ENCODE measurements around the gene PPP1R12B. TPM values are rescaled to one million over a fixed set of nuclear protein-coding genes. Genes with fewer than 3 reads are reported as not detected.
"Not testable (repeated sequence)": the region's sequence is repeated elsewhere in the genome, so short reads cannot be mapped to it uniquely, and the experiment has no call there.

The PPP1R12B gene
- total RNA-seq, 2 experiments from 2014 or later, result 5.8 to 10.0 TPM

GRCh38 chr1:202551683-202552082 is 203.2 kb downstream of the PPP1R12B start:
- Mint-ChIP-seq H3K4me1 (peaks cover 11% of the 10 kb centered on the region), H3K36me3 (no peaks in the 10 kb centered on the region), H3K27ac (no peak overlapping the region), H3K27me3 (no peaks in the 10 kb centered on the region), H3K4me3 (no peak overlapping the region), H3K9me3 (no peaks in the 10 kb centered on the region)
- DNase-seq, result no peak

GRCh38 chr1:202552615-202553014 is 204.1 kb downstream of the PPP1R12B start:
- not testable (repeated sequence) for H3K27me3 Mint-ChIP-seq, H3K4me1 Mint-ChIP-seq, DNase-seq, H3K4me3 Mint-ChIP-seq, H3K9me3 Mint-ChIP-seq, H3K36me3 Mint-ChIP-seq, H3K27ac Mint-ChIP-seq

- not testable (repeated sequence) for H3K9me3 Mint-ChIP-seq, DNase-seq, H3K4me3 Mint-ChIP-seq, H3K27me3 Mint-ChIP-seq, H3K4me1 Mint-ChIP-seq, H3K27ac Mint-ChIP-seq, H3K36me3 Mint-ChIP-seq
Observed at GRCh38 chr1:202553078-202553477, 204.6 kb downstream of the PPP1R12B start.

- DNase-seq, result no peak
- H3K4me3 Mint-ChIP-seq, result no peak overlapping the region
- no peaks in the 10 kb centered on the region for H3K27me3 Mint-ChIP-seq
- H3K36me3 Mint-ChIP-seq, result no peaks in the 10 kb centered on the region
- H3K9me3 Mint-ChIP-seq, result no peaks in the 10 kb centered on the region
- H3K4me1 Mint-ChIP-seq, result peaks cover 5% of the 10 kb centered on the region
- no peak overlapping the region for H3K27ac Mint-ChIP-seq
Observed at GRCh38 chr1:202553560-202554038, 205.1 kb downstream of the PPP1R12B start.

- H3K36me3 Mint-ChIP-seq, H3K27me3 Mint-ChIP-seq, DNase-seq, H3K27ac Mint-ChIP-seq, H3K9me3 Mint-ChIP-seq, H3K4me3 Mint-ChIP-seq, H3K4me1 Mint-ChIP-seq: not testable (repeated sequence)
Observed at GRCh38 chr1:202554619-202555018, 206.1 kb downstream of the PPP1R12B start.

GRCh38 chr1:202556037-202556436 is 207.5 kb downstream of the PPP1R12B start:
- H3K36me3 Mint-ChIP-seq, H3K9me3 Mint-ChIP-seq, H3K4me3 Mint-ChIP-seq, H3K27ac Mint-ChIP-seq, H3K4me1 Mint-ChIP-seq, H3K27me3 Mint-ChIP-seq, DNase-seq: not testable (repeated sequence)

- not testable (repeated sequence) for H3K9me3 Mint-ChIP-seq, H3K27ac Mint-ChIP-seq, H3K36me3 Mint-ChIP-seq, H3K27me3 Mint-ChIP-seq, H3K4me3 Mint-ChIP-seq, DNase-seq
- H3K4me1 Mint-ChIP-seq, result peaks cover 11% of the 10 kb centered on the region
Observed at GRCh38 chr1:202557662-202558061, 209.2 kb downstream of the PPP1R12B start.

- H3K27me3 Mint-ChIP-seq, result no peaks in the 10 kb centered on the region
- DNase-seq, result no peak
- H3K36me3 Mint-ChIP-seq, result peaks cover 1% of the 10 kb centered on the region
- no peak overlapping the region for H3K27ac Mint-ChIP-seq
- peaks cover 15% of the 10 kb centered on the region for H3K4me1 Mint-ChIP-seq
- no peaks in the 10 kb centered on the region for H3K9me3 Mint-ChIP-seq
- H3K4me3 Mint-ChIP-seq, result no peak overlapping the region
Observed at GRCh38 chr1:202561240-202561639, 212.7 kb downstream of the PPP1R12B start.

- Mint-ChIP-seq H3K27ac (no peak overlapping the region), H3K4me3 (no peak overlapping the region), H3K27me3 (no peaks in the 10 kb centered on the region), H3K4me1 (peaks cover 17% of the 10 kb centered on the region), H3K36me3 (peaks cover 1% of the 10 kb centered on the region), H3K9me3 (no peaks in the 10 kb centered on the region)
- DNase-seq, result no peak
Observed at GRCh38 chr1:202561726-202562443, 213.4 kb downstream of the PPP1R12B start.

GRCh38 chr1:202562444-202563060 is 214.1 kb downstream of the PPP1R12B start:
- Mint-ChIP-seq H3K9me3 (no peaks in the 10 kb centered on the region), H3K36me3 (peaks cover 1% of the 10 kb centered on the region), H3K27ac (no peak overlapping the region), H3K27me3 (no peaks in the 10 kb centered on the region), H3K4me3 (no peak overlapping the region), H3K4me1 (peaks cover 17% of the 10 kb centered on the region)
- DNase-seq, result no peak

- H3K4me3 Mint-ChIP-seq, result no peak overlapping the region
- H3K9me3 Mint-ChIP-seq, result no peaks in the 10 kb centered on the region
Observed at GRCh38 chr1:202563818-202564217, 215.3 kb downstream of the PPP1R12B start.

GRCh38 chr1:202564958-202565495 is 216.5 kb downstream of the PPP1R12B start:
- Mint-ChIP-seq H3K36me3 (peaks cover 1% of the 10 kb centered on the region), H3K4me3 (no peak overlapping the region), H3K4me1 (peaks cover 17% of the 10 kb centered on the region), H3K9me3 (no peaks in the 10 kb centered on the region), H3K27ac (no peak overlapping the region), H3K27me3 (no peaks in the 10 kb centered on the region)
- DNase-seq, result no peak

More at GRCh38 chr1:202563818-202564217, 215.3 kb downstream of the PPP1R12B start:
- H3K4me1 Mint-ChIP-seq, result peaks cover 17% of the 10 kb centered on the region
- H3K27ac Mint-ChIP-seq, result no peak overlapping the region
- no peaks in the 10 kb centered on the region for H3K27me3 Mint-ChIP-seq
- peaks cover 1% of the 10 kb centered on the region for H3K36me3 Mint-ChIP-seq
- DNase-seq, result no peak

GRCh38 chr1:202565890-202566602 is 217.5 kb downstream of the PPP1R12B start:
- Mint-ChIP-seq H3K4me1 (peaks cover 17% of the 10 kb centered on the region), H3K4me3 (no peak overlapping the region), H3K27me3 (no peaks in the 10 kb centered on the region), H3K36me3 (peaks cover 1% of the 10 kb centered on the region), H3K9me3 (no peaks in the 10 kb centered on the region), H3K27ac (no peak overlapping the region)
- peak; percentile 12 for DNase-seq

GRCh38 chr1:202567738-202568137 is 219.2 kb downstream of the PPP1R12B start:
- DNase-seq, result no peak
- Mint-ChIP-seq H3K4me3 (no peak overlapping the region), H3K4me1 (peaks cover 11% of the 10 kb centered on the region), H3K9me3 (no peaks in the 10 kb centered on the region), H3K27ac (no peak overlapping the region), H3K36me3 (peaks cover 2% of the 10 kb centered on the region), H3K27me3 (no peaks in the 10 kb centered on the region)

- Mint-ChIP-seq H3K9me3 (no peaks in the 10 kb centered on the region), H3K36me3 (peaks cover 3% of the 10 kb centered on the region), H3K27me3 (no peaks in the 10 kb centered on the region), H3K27ac (no peak overlapping the region), H3K4me3 (no peak overlapping the region), H3K4me1 (peaks cover 11% of the 10 kb centered on the region)
- DNase-seq, result no peak
Observed at GRCh38 chr1:202568410-202568809, 219.9 kb downstream of the PPP1R12B start.

Measured in activated naive CD8-positive, alpha-beta T cell treated with anti-CD3 and anti-CD28 coated beads for 36 hours (primary cell).